Esophagus squamous epithelium (tissue), 5 donors: ENCODE results near the gene KRTAP20-2. TPM values are rescaled to one million over a fixed set of nuclear protein-coding genes. Genes with fewer than 3 reads are reported as not detected.

ENCODE experiments used
- DNase-seq: peaks from one replicate; lab custom pipeline; 2025; lab: John Stamatoyannopoulos, UW
- H3K27ac ChIP-seq, 4 donors: fragments of 200-600 bp; sonication (generic); one replicate each; pipeline ENCODE4 v1.5.1; 2016 to 2019; ENCODE audit warnings: mild to moderate bottlenecking in 1 of 4
- H3K27me3 ChIP-seq, 4 donors: fragments of 200-600 bp; sonication (generic); 1 replicate in 3 of 4; 2 replicates in 1 of 4; pipeline versions ENCODE4 v1.5.1 to v1.6.0; 2017 to 2021; ENCODE audit warnings: antibody characterized with exemption in 1 of 4
- H3K36me3 ChIP-seq, 3 donors: fragments of 200-600 bp; sonication (generic); one replicate each; pipeline ENCODE4 v1.5.1; 2016 to 2019
- H3K4me1 ChIP-seq, 3 donors: fragments of 200-600 bp; sonication (generic); one replicate each; pipeline ENCODE4 v1.5.1; 2017 to 2019
- H3K4me3 ChIP-seq, 4 donors: fragments of 200-600 bp; sonication (generic); 1 replicate in 3 of 4; 2 replicates in 1 of 4; pipeline ENCODE4 v1.5.1; 2016 to 2019; ENCODE audit warnings: mild to moderate bottlenecking in 2 of 4, moderate library complexity in 1 of 4
- H3K9me3 ChIP-seq, 3 donors: fragments of 200-600 bp; sonication (generic); one replicate each; pipeline ENCODE4 v1.5.1; 2016 to 2019
- POLR2A ChIP-seq, 4 donors: fragments of 450-650 bp; IDR thresholded peaks; one replicate each; pipeline ENCODE4 v1.6.1; 2017; ENCODE audit warnings: antibody characterized with exemption in 4 of 4, mild to moderate bottlenecking in 4 of 4, moderate library complexity in 3 of 4
- WGBS, 2 donors: methylation state at CpG; one replicate each; pipeline ENCODE4 v1.1.5; 2018; 5-methylcytosine and 5-hydroxymethylcytosine counted together
- intact Hi-C: fragments of 100-400 bp; cut with DNase I; formaldehyde crosslinking; loops from one replicate; pipeline ENCODE4 v1.15.0; 2022
- total RNA-seq, 4 donors: library from RNA; depleted of rRNA; stranded (reverse); fragments of >200 nt; gene quantifications; one replicate each; pipeline ENCODE4 v1.1.0, GENCODE V29; 2016
- TF ChIP-seq, protein P1 (sequence below), 6 experiments: fragments of 450-650 bp in 4 of 6; fragments of 200-600 bp in 2 of 6; sonication (generic) in 2 of 6; IDR thresholded peaks; one replicate each; pipeline ENCODE4 v1.5.1; 2016 to 2019; ENCODE audit warnings: antibody characterized with exemption in 6 of 6, mild to moderate bottlenecking in 4 of 6, moderate library complexity in 4 of 6
- donor health status: DM: yes; HTN: yes; CAD: no.

Gene KRTAP20-2
- total RNA-seq, 4 donors from 2014 or later: not detected

- intact Hi-C loops: no loop called here
Observed at GRCh38 chr21:30605968-30606367, 29.0 kb upstream of the KRTAP20-2 start.

DNA sequence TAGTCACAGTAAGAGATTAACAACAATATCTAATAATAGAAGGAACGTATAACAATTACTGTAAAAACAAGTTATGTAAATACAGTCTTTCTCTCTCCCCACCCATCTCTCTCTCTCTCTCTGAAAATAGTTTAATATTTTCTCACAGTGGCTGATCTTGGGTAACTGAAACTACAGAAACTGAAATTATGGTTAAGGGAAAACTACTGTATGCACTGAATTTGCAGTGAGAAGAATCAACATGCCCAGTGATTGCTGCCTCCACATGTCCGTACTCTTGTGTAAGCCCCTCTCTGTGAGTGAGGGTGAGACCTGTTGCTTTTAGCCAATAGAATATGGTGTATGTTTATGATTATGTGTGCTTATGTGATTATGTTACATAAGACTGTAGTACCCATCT is 22.9 kb upstream of the KRTAP20-2 start:
- H3K4me1 ChIP-seq: no peaks in the 10 kb centered on the region
- TF ChIP-seq, protein P1, sequence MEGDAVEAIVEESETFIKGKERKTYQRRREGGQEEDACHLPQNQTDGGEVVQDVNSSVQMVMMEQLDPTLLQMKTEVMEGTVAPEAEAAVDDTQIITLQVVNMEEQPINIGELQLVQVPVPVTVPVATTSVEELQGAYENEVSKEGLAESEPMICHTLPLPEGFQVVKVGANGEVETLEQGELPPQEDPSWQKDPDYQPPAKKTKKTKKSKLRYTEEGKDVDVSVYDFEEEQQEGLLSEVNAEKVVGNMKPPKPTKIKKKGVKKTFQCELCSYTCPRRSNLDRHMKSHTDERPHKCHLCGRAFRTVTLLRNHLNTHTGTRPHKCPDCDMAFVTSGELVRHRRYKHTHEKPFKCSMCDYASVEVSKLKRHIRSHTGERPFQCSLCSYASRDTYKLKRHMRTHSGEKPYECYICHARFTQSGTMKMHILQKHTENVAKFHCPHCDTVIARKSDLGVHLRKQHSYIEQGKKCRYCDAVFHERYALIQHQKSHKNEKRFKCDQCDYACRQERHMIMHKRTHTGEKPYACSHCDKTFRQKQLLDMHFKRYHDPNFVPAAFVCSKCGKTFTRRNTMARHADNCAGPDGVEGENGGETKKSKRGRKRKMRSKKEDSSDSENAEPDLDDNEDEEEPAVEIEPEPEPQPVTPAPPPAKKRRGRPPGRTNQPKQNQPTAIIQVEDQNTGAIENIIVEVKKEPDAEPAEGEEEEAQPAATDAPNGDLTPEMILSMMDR (IDR thresholded peaks at IDR 0.05): no peak
- TF ChIP-seq POLR2A (IDR thresholded peaks at IDR 0.05): no peak
- H3K27me3 ChIP-seq: no peaks in the 10 kb centered on the region
- no peaks in the 10 kb centered on the region for H3K36me3 ChIP-seq
- H3K27ac ChIP-seq: no peak overlapping the region
- whole genome bisulfite sequencing, 2 donors: 53 to 68% methylated on average over 2 of the region's 2 CpGs
- no peak overlapping the region for H3K4me3 ChIP-seq
- no peak for DNase-seq
- H3K9me3 ChIP-seq: no peaks in the 10 kb centered on the region
- intact Hi-C loops: no loop called here

More at GRCh38 chr21:30605968-30606367, 29.0 kb upstream of the KRTAP20-2 start:
- Histone ChIP-seq H3K9me3 (peaks cover 0 to 4% (median 0%) of the 10 kb centered on the region in 3 donors), H3K27me3 (no peaks in the 10 kb centered on the region), H3K36me3 (no peaks in the 10 kb centered on the region), H3K4me1 (no peaks in the 10 kb centered on the region), H3K27ac (no peak overlapping the region), H3K4me3 (no peak overlapping the region)
- no peak for TF ChIP-seq POLR2A (IDR thresholded peaks at IDR 0.05)
- TF ChIP-seq, protein P1 (IDR thresholded peaks at IDR 0.05): no peak
- DNase-seq: no peak
- WGBS, 2 donors: 93% methylated on average over 2 of the region's 2 CpGs; no CpG with 5 or more reads in 1 of the 2 donors

- H3K27me3 ChIP-seq: no peaks in the 10 kb centered on the region
- intact Hi-C loops: no loop called here
- H3K36me3 ChIP-seq: no peaks in the 10 kb centered on the region
- TF ChIP-seq, protein P1 (IDR thresholded peaks at IDR 0.05): no peak
- TF ChIP-seq POLR2A (IDR thresholded peaks at IDR 0.05): no peak
- H3K27ac ChIP-seq: no peak within 1 kb of the TSS
- H3K4me1 ChIP-seq: no peaks in the 10 kb centered on the region
- DNase-seq: no peak
- no peaks in the 10 kb centered on the region for H3K9me3 ChIP-seq
- no peak within 1 kb of the TSS for H3K4me3 ChIP-seq
- WGBS, 2 donors: 61 to 65% methylated on average over 2 of the region's 2 CpGs
Observed at GRCh38 chr21:30613836-30614235, 21.2 kb upstream of the KRTAP20-2 start, which contains the start of gene KRTAP6-1. Gene KRTAP6-1, minus strand, starts transcription at chr21:30613930. Its CDS starts 26 bp downstream, at chr21:30613904.

GRCh38 chr21:30615199-30615598 is 19.8 kb upstream of the KRTAP20-2 start:
- no peak overlapping the region for H3K27ac ChIP-seq
- no peaks in the 10 kb centered on the region for H3K36me3 ChIP-seq
- H3K27me3 ChIP-seq: no peaks in the 10 kb centered on the region
- H3K4me1 ChIP-seq: no peaks in the 10 kb centered on the region
- TF ChIP-seq, protein P1 (IDR thresholded peaks at IDR 0.05): no peak
- no peak for TF ChIP-seq POLR2A (IDR thresholded peaks at IDR 0.05)
- intact Hi-C loops: no loop called here
- no peak for DNase-seq
- no peak overlapping the region for H3K4me3 ChIP-seq
- H3K9me3 ChIP-seq: no peaks in the 10 kb centered on the region

- no peak for TF ChIP-seq POLR2A (IDR thresholded peaks at IDR 0.05)
- TF ChIP-seq, protein P1 (IDR thresholded peaks at IDR 0.05): no peak
- H3K36me3 ChIP-seq: no peaks in the 10 kb centered on the region
- H3K27me3 ChIP-seq: no peaks in the 10 kb centered on the region
- H3K9me3 ChIP-seq: no peaks in the 10 kb centered on the region
- no peak within 1 kb of the TSS for H3K4me3 ChIP-seq
- 90 to 97% methylated on average over 2 of the region's 2 CpGs for WGBS, 2 donors
- DNase-seq: no peak
- no peaks in the 10 kb centered on the region for H3K4me1 ChIP-seq
- intact Hi-C loops: no loop called here
- H3K27ac ChIP-seq: no peak within 1 kb of the TSS
Observed at GRCh38 chr21:30616125-30616524, 18.9 kb upstream of the KRTAP20-2 start, which contains the start of gene KRTAP20-1. Gene KRTAP20-1, plus strand, starts transcription at chr21:30616425. Its CDS starts 30 bp downstream, at chr21:30616455.
